ENCODE measurements around the gene EPM2A. TPM values are rescaled to one million over a fixed set of nuclear protein-coding genes. Genes with fewer than 3 reads are reported as not detected.

Gene EPM2A
- total RNA-seq, 6 experiments from 2014 or later: 4.7 to 8.7 (median 6.8) TPM

- Histone ChIP-seq H3K27me3 (no peaks in the 10 kb centered on the region), H3K27ac (no peak overlapping the region), H3K4me3 (no peak overlapping the region), H3K4me1 (no peaks in the 10 kb centered on the region), H3K36me3 (no peaks in the 10 kb centered on the region), H3K9me3 (no peaks in the 10 kb centered on the region)
- TF ChIP-seq POLR2A (IDR thresholded peaks at IDR 0.05): no peak
- TF ChIP-seq CTCF (IDR thresholded peaks at IDR 0.05): no peak
- ATAC-seq: no peak
- intact Hi-C loops (cut with DNase I): no loop called here
- DNase-seq: no peak
Measured at GRCh38 chr6:145755682-145756081, 20.4 kb upstream of the EPM2A start.

GRCh38 chr6:145752638-145753037 lies 17.3 kb upstream of the EPM2A start:
- intact Hi-C loops (cut with DNase I): no loop called here
- H3K27ac ChIP-seq: no peak overlapping the region
- H3K4me3 ChIP-seq: no peak overlapping the region
- WGBS (ENCODE audit: insufficient coverage, low coverage, low lambda C conversion rate, missing lambda C conversion rate): 66% methylated on average over 2 of the region's 2 CpGs
- TF ChIP-seq POLR2A (IDR thresholded peaks at IDR 0.05) (no peak), CTCF (IDR thresholded peaks at IDR 0.05) (no peak)
- H3K9me3 ChIP-seq: no peaks in the 10 kb centered on the region
- no peaks in the 10 kb centered on the region for H3K36me3 ChIP-seq
- ATAC-seq: no peak
- no peaks in the 10 kb centered on the region for H3K27me3 ChIP-seq
- H3K4me1 ChIP-seq: peaks cover 0 to 10% (median 0%) of the 10 kb centered on the region in 4 donors
- no peak for DNase-seq

GRCh38 chr6:145749632-145750031 lies 14.3 kb upstream of the EPM2A start:
- no peaks in the 10 kb centered on the region for H3K9me3 ChIP-seq
- no peaks in the 10 kb centered on the region for H3K27me3 ChIP-seq
- TF ChIP-seq POLR2A (IDR thresholded peaks at IDR 0.05) (no peak), CTCF (IDR thresholded peaks at IDR 0.05) (no peak)
- 59% methylated on average over 1 of the region's 1 CpG for WGBS (ENCODE audit: insufficient coverage, low coverage, low lambda C conversion rate, missing lambda C conversion rate)
- intact Hi-C loops (cut with DNase I): no loop called here
- no peak for DNase-seq
- no peak overlapping the region for H3K4me3 ChIP-seq
- no peak overlapping the region for H3K27ac ChIP-seq
- peaks cover 0 to 10% (median 0%) of the 10 kb centered on the region in 4 donors for H3K4me1 ChIP-seq
- no peaks in the 10 kb centered on the region for H3K36me3 ChIP-seq
- peak; percentile 45 to 93 (median 68) for ATAC-seq

- WGBS (ENCODE audit: insufficient coverage, low coverage, low lambda C conversion rate, missing lambda C conversion rate): 100% methylated on average over 1 of the region's 1 CpG
- ATAC-seq (no peak), DNase-seq (no peak)
- H3K9me3 ChIP-seq: no peaks in the 10 kb centered on the region
- H3K27ac ChIP-seq: no peak overlapping the region
- H3K27me3 ChIP-seq: no peaks in the 10 kb centered on the region
- H3K4me1 ChIP-seq: peaks cover 0 to 10% (median 0%) of the 10 kb centered on the region in 4 donors
- TF ChIP-seq CTCF (IDR thresholded peaks at IDR 0.05) (no peak), POLR2A (IDR thresholded peaks at IDR 0.05) (no peak)
- intact Hi-C loops (cut with DNase I): no loop called here
- H3K36me3 ChIP-seq: no peaks in the 10 kb centered on the region
- H3K4me3 ChIP-seq: no peak overlapping the region
Measured at GRCh38 chr6:145745861-145746260, 10.5 kb upstream of the EPM2A start.

- Histone ChIP-seq H3K27me3 (no peaks in the 10 kb centered on the region), H3K9me3 (no peaks in the 10 kb centered on the region), H3K4me3 (no peak overlapping the region), H3K27ac (no peak overlapping the region), H3K4me1 (peaks cover 0 to 6% (median 0%) of the 10 kb centered on the region in 4 donors), H3K36me3 (no peaks in the 10 kb centered on the region)
- DNase-seq: no peak
- WGBS (ENCODE audit: insufficient coverage, low coverage, low lambda C conversion rate, missing lambda C conversion rate): 67% methylated on average over 2 of the region's 2 CpGs
- ATAC-seq: peak in 1 of 4 donors; percentile 35
- TF ChIP-seq POLR2A (IDR thresholded peaks at IDR 0.05): no peak
- intact Hi-C loops (cut with DNase I): no loop called here
Measured at GRCh38 chr6:145744619-145745018, 9.3 kb upstream of the EPM2A start.

Measured in right lobe of liver (tissue), 6 donors.